Mesothelial cell of epicardium (in vitro differentiated cells): ENCODE data around the gene ZSCAN32. TPM values are rescaled to one million over a fixed set of nuclear protein-coding genes. Genes with fewer than 3 reads are reported as not detected.

ENCODE experiments used
- DNase-seq, 2 experiments: peaks; one replicate each; pipeline ENCODE4 v3.0.0; 2021; ENCODE audit warnings: low spot score in 2 of 2; ENCODE audit not compliant: unreplicated experiment in 2 of 2
- H3K27ac Mint-ChIP-seq: 2 replicates; pipeline ENCODE4 v1.8.0; 2021; ENCODE audit warnings: mixed read lengths
- H3K27me3 Mint-ChIP-seq: 2 replicates; pipeline ENCODE4 v1.8.0; 2021; ENCODE audit warnings: low read depth, mixed read lengths
- H3K36me3 Mint-ChIP-seq: 2 replicates; pipeline ENCODE4 v1.8.0; 2021; ENCODE audit warnings: mixed read lengths
- H3K4me1 Mint-ChIP-seq: 2 replicates; pipeline ENCODE4 v1.8.0; 2021; ENCODE audit warnings: mixed read lengths
- H3K4me3 Mint-ChIP-seq: 2 replicates; pipeline ENCODE4 v1.8.0; 2021; ENCODE audit warnings: mild to moderate bottlenecking, moderate library complexity, mixed read lengths
- H3K9me3 Mint-ChIP-seq: 2 replicates; pipeline ENCODE4 v1.8.0; 2021; ENCODE audit warnings: mixed read lengths
- total RNA-seq: library from RNA; stranded (reverse); gene quantifications from 3 replicates; pipeline ENCODE4 v1.2.1, GENCODE V29; 2021
- TF ChIP-seq, protein P1 (sequence below): fragments of 200-600 bp; sonication (generic); IDR thresholded peaks from one replicate; pipeline ENCODE4 v1.5.0; 2021; ENCODE audit warnings: antibody characterized with exemption; ENCODE audit not compliant: unreplicated experiment

Gene ZSCAN32
- total RNA-seq, 1 donor from 2014 or later, result 18.4 TPM

DNA sequence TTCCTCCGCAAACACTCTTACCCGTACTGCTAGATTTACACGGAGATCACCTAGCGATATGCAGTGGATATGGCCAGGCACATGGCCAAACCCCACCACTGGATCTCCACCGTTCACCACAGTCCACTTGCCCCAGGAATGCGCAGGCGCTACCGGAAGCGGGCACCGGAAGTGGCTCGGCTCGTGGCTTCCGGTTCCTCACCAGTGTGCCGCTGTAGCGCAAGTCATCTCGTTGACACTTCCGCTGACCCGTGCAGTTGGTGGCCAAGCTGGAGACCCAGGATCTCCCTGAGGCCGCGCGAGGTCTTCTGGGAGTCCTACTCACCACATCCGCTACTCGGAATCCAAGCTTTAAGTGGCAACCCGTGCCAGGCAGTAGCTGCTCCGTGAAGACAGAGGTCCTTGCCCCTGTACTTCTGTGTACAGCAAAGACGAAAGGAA is 31.0 kb upstream of the ZSCAN32 start:
- TF ChIP-seq, protein P1, sequence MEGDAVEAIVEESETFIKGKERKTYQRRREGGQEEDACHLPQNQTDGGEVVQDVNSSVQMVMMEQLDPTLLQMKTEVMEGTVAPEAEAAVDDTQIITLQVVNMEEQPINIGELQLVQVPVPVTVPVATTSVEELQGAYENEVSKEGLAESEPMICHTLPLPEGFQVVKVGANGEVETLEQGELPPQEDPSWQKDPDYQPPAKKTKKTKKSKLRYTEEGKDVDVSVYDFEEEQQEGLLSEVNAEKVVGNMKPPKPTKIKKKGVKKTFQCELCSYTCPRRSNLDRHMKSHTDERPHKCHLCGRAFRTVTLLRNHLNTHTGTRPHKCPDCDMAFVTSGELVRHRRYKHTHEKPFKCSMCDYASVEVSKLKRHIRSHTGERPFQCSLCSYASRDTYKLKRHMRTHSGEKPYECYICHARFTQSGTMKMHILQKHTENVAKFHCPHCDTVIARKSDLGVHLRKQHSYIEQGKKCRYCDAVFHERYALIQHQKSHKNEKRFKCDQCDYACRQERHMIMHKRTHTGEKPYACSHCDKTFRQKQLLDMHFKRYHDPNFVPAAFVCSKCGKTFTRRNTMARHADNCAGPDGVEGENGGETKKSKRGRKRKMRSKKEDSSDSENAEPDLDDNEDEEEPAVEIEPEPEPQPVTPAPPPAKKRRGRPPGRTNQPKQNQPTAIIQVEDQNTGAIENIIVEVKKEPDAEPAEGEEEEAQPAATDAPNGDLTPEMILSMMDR, result no peak
- no peak overlapping the region for H3K4me3 Mint-ChIP-seq
- no peak for DNase-seq

DNA sequence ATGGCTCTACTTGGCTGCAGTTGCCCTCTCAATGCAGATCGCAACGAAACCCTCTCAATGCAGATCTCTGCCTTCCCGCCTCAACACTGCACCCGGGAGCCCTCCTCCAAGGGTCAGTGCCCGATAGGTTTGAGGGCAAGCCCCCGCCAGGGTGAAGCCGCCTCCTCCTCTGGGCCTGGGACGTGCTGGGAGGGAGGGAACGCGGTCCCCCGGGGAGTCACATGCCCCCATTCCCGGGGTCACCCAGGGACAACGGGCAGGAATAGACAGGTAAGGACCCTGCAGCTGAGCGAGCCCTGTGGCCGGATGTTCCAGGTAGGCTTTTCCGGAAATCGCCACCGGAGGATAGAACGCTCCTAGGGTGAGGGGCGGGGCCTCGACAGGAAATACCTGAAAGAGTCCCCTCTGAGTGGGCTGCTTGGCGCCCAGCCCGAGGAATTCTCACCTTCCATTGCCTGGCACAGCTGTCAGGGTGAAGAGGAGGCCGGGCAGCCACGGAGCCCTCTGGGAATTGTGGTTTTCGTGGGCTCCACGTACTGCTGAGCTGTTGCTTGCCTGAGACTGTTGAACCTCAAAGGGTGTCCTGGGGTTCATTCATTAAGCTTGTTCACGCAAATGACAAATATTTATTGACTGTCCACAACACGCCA is 13.1 kb upstream of the ZSCAN32 start:
- H3K9me3 Mint-ChIP-seq, result peaks cover 47% of the 10 kb centered on the region
- H3K4me1 Mint-ChIP-seq, result no peaks in the 10 kb centered on the region
- no peaks in the 10 kb centered on the region for H3K27me3 Mint-ChIP-seq
- DNase-seq, result no peak
- H3K4me3 Mint-ChIP-seq, result no peak overlapping the region
- peaks cover 42% of the 10 kb centered on the region for H3K36me3 Mint-ChIP-seq
- no peak overlapping the region for H3K27ac Mint-ChIP-seq
- TF ChIP-seq, protein P1, result no peak

More for the DNA sequence above, 31.0 kb upstream of the ZSCAN32 start:
- peaks cover 21% of the 10 kb centered on the region for H3K36me3 Mint-ChIP-seq
- H3K27ac Mint-ChIP-seq, result no peak overlapping the region
- H3K27me3 Mint-ChIP-seq, result peaks cover 5% of the 10 kb centered on the region
- H3K4me1 Mint-ChIP-seq, result no peaks in the 10 kb centered on the region
- no peaks in the 10 kb centered on the region for H3K9me3 Mint-ChIP-seq

DNA sequence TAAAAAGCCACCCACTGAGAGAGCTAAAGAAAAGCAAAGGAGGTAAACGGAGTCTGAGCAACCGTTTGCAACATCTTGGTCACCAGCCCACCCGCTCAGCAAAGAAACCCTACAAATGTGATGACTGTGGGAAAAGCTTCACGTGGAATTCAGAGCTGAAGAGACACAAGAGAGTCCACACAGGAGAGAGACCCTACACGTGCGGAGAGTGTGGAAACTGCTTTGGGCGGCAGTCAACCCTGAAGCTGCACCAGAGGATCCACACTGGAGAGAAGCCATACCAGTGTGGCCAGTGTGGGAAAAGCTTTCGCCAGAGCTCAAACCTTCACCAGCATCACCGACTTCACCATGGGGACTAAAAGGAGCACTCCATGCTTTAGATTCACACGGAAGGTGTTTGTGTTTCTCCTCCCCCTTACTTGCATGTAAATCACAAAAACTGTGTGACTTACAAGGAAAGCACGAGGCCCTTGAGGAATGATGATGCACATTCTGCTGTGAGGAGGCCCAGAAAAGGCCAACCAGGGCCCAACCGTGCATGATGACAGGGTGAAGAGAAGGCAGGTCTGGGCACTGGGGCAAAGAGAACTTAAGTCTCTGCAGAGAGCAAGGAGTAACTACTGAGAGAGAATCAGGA is 7.9 kb upstream of the ZSCAN32 start:
- no peak for DNase-seq
- no peak overlapping the region for H3K4me3 Mint-ChIP-seq
- no peaks in the 10 kb centered on the region for H3K27me3 Mint-ChIP-seq
- no peaks in the 10 kb centered on the region for H3K4me1 Mint-ChIP-seq
- no peak overlapping the region for H3K27ac Mint-ChIP-seq
- TF ChIP-seq, protein P1, result no peak
- peaks cover 66% of the 10 kb centered on the region for H3K9me3 Mint-ChIP-seq
- H3K36me3 Mint-ChIP-seq, result peaks cover 76% of the 10 kb centered on the region

DNA sequence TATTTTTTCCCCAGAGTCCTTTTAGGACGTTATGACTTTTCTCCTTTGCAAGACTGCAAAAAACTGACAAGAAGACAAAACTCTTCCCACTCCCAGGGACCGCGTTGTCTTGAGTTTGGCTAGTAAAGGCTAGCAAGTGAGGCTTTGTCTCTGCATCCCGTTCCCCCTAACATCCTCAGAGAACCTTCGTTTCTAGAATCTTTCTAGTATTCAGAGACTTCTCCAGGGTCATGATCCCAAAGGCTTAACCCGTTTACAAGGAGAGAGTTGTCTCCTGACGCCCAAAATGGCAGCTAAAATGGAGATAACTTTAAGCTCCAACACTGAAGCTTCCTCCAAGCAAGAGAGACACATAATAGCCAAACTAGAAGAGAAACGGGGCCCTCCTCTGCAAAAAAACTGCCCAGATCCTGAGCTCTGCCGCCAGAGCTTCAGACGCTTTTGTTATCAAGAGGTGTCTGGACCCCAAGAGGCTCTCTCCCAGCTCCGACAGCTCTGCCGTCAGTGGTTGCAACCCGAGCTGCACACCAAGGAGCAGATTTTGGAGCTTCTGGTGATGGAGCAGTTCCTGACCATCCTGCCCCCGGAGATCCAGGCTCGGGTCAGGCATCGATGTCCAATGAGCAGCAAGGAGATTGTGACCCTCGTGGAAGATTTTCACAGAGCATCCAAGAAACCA is 1.1 kb upstream of the ZSCAN32 start:
- peaks cover 63% of the 10 kb centered on the region for H3K36me3 Mint-ChIP-seq
- peak overlapping the region; percentile 94 for H3K27ac Mint-ChIP-seq
- TF ChIP-seq, protein P1, result no peak
- H3K4me1 Mint-ChIP-seq, result peaks cover 13% of the 10 kb centered on the region
- DNase-seq, result no peak
- H3K9me3 Mint-ChIP-seq, result peaks cover 39% of the 10 kb centered on the region
- peak overlapping the region; percentile 80 for H3K4me3 Mint-ChIP-seq
- H3K27me3 Mint-ChIP-seq, result no peaks in the 10 kb centered on the region

DNA sequence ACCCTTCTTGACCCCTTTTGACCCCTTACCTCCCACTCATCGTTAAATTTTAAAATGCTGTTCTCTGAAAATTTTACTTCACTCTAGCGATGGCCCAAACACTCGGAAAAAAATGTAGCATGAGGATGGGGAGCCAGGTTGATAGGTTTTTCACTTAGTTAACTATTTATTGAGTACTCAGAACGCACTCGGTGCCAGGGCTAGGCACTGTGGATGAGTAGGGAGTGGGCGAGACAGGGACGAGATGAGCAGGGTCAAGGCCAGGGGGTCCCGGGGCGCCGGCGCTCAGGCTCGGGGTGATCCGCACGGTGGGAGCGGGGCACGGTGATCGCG is 392 bp downstream of the ZSCAN32 start:
- TF ChIP-seq, protein P1, result no peak
- Mint-ChIP-seq H3K36me3 (peaks cover 62% of the 10 kb centered on the region), H3K27me3 (no peaks in the 10 kb centered on the region), H3K4me3 (peak overlapping the region; percentile 80), H3K27ac (peak overlapping the region; percentile 87), H3K4me1 (peaks cover 13% of the 10 kb centered on the region), H3K9me3 (peaks cover 34% of the 10 kb centered on the region)
- no peak for DNase-seq
